Esophagus muscularis mucosa (tissue), 4 donors: ENCODE data around the gene BICD2. TPM values are rescaled to one million over a fixed set of nuclear protein-coding genes. Genes with fewer than 3 reads are reported as not detected.

ENCODE experiments used
- DNase-seq: peaks from one replicate; pipeline ENCODE4 v3.0.0-alpha.2; 2017; ENCODE audit errors: extremely low spot score
- H3K27ac ChIP-seq, 4 donors: fragments of 200-600 bp; sonication (generic); replicated peaks in 1 of 4; 1 replicate in 3 of 4; 2 replicates in 1 of 4; pipeline ENCODE4 v1.5.1; 2016 to 2019; ENCODE audit warnings: mild to moderate bottlenecking in 1 of 4
- H3K27me3 ChIP-seq, 4 donors: fragments of 200-600 bp; sonication (generic); one replicate each; pipeline versions ENCODE4 v1.5.1 to v1.6.0; 2016 to 2019
- H3K36me3 ChIP-seq, 4 donors: fragments of 200-600 bp; sonication (generic); one replicate each; pipeline ENCODE4 v1.5.1; 2016 to 2019
- H3K4me1 ChIP-seq, 4 donors: fragments of 200-600 bp; sonication (generic); one replicate each; pipeline ENCODE4 v1.5.1; 2016 to 2019
- H3K4me3 ChIP-seq, 4 donors: fragments of 200-600 bp; sonication (generic); 1 replicate in 2 of 4; 2 replicates in 2 of 4; pipeline ENCODE4 v1.5.1; 2016 to 2019; ENCODE audit warnings: mild to moderate bottlenecking in 4 of 4, moderate library complexity in 1 of 4
- H3K9me3 ChIP-seq, 4 donors: fragments of 200-600 bp; sonication (generic); 1 replicate in 3 of 4; 2 replicates in 1 of 4; pipeline ENCODE4 v1.5.1; 2016 to 2019
- CTCF ChIP-seq, 3 experiments: fragments of 200-600 bp in 2 of 3; fragments of 450-650 bp in 1 of 3; sonication (generic) in 2 of 3; IDR thresholded peaks; one replicate each; pipeline ENCODE4 v1.5.1; 2017 to 2019; ENCODE audit warnings: antibody characterized with exemption in 3 of 3, mild to moderate bottlenecking in 2 of 3, moderate library complexity in 1 of 3
- EP300 ChIP-seq: sonication (generic); formaldehyde crosslinking; IDR thresholded peaks from one replicate; pipeline ENCODE4 v1.6.1; 2017; ENCODE audit warnings: antibody characterized with exemption
- POLR2A ChIP-seq: fragments of 450-650 bp; IDR thresholded peaks from one replicate; pipeline ENCODE4 v1.6.1; 2017; ENCODE audit warnings: antibody characterized with exemption, moderate library complexity, mild to moderate bottlenecking, low read depth
- POLR2AphosphoS5 ChIP-seq, 2 donors: sonication (generic); formaldehyde crosslinking; IDR thresholded peaks; one replicate each; pipeline ENCODE4 v1.6.1; 2017; ENCODE audit warnings: antibody characterized with exemption in 2 of 2
- WGBS: methylation state at CpG from one replicate; pipeline ENCODE4 v1.1.5; 2018; 5-methylcytosine and 5-hydroxymethylcytosine counted together
- intact Hi-C: fragments of 100-400 bp; cut with DNase I; formaldehyde crosslinking; loops from one replicate; pipeline ENCODE4 v1.15.1; 2023
- total RNA-seq, 4 donors: library from RNA; depleted of rRNA; stranded (reverse); fragments of >200 nt; gene quantifications; one replicate each; pipeline versions ENCODE4 v1.1.0 to v1.2.1, GENCODE V29; 2016

The BICD2 gene
- total RNA-seq, 4 donors from 2014 or later, result 44.0 to 72.5 (median 57.3) TPM

- peaks cover 39 to 51% (median 45%) of the 10 kb centered on the region in 4 donors for H3K36me3 ChIP-seq
- no peak overlapping the region for H3K27ac ChIP-seq
- DNase-seq, result no peak
- H3K27me3 ChIP-seq, result no peaks in the 10 kb centered on the region
- peaks cover 0 to 5% (median 0%) of the 10 kb centered on the region in 4 donors for H3K4me1 ChIP-seq
- H3K9me3 ChIP-seq, result no peaks in the 10 kb centered on the region
- TF ChIP-seq CTCF (IDR thresholded peaks at IDR 0.05), result no peak
- TF ChIP-seq POLR2A, result no peak
- no peak for TF ChIP-seq EP300
- TF ChIP-seq POLR2AphosphoS5 (IDR thresholded peaks at IDR 0.05), result no peak
- no peak overlapping the region for H3K4me3 ChIP-seq
- intact Hi-C loops, result no loop called here
Measured at GRCh38 chr9:92709240-92709639, 55.4 kb downstream of the BICD2 start.

GRCh38 chr9:92707530-92707929 is 57.1 kb downstream of the BICD2 start:
- peaks cover 24 to 34% (median 29%) of the 10 kb centered on the region in 4 donors for H3K36me3 ChIP-seq
- no peaks in the 10 kb centered on the region for H3K9me3 ChIP-seq
- H3K4me3 ChIP-seq, result no peak overlapping the region
- no peak for DNase-seq
- peaks cover 0 to 5% (median 0%) of the 10 kb centered on the region in 4 donors for H3K4me1 ChIP-seq
- H3K27me3 ChIP-seq, result no peaks in the 10 kb centered on the region
- intact Hi-C loops, result no loop called here
- no peak overlapping the region for H3K27ac ChIP-seq
- no peak for TF ChIP-seq EP300
- no peak for TF ChIP-seq POLR2A
- TF ChIP-seq POLR2AphosphoS5 (IDR thresholded peaks at IDR 0.05), result no peak
- no peak for TF ChIP-seq CTCF (IDR thresholded peaks at IDR 0.05)

- H3K27me3 ChIP-seq, result no peaks in the 10 kb centered on the region
- peak; percentile 62 for DNase-seq
- intact Hi-C loops, result no loop called here
- TF ChIP-seq EP300 (no peak), CTCF (IDR thresholded peaks at IDR 0.05) (peak in 1 of 3 experiments; percentile 56)
- H3K36me3 ChIP-seq, result peaks cover 20 to 25% (median 22%) of the 10 kb centered on the region in 4 donors
- no peaks in the 10 kb centered on the region for H3K9me3 ChIP-seq
- no peaks in the 10 kb centered on the region for H3K4me1 ChIP-seq
- H3K4me3 ChIP-seq, result no peak overlapping the region
- 64% methylated on average over 3 of the region's 3 CpGs for WGBS
- H3K27ac ChIP-seq, result no peak overlapping the region
Measured at GRCh38 chr9:92706218-92706940, 58.3 kb downstream of the BICD2 start.

- Histone ChIP-seq H3K9me3 (no peaks in the 10 kb centered on the region), H3K27me3 (no peaks in the 10 kb centered on the region), H3K36me3 (peaks cover 3 to 7% (median 5%) of the 10 kb centered on the region in 4 donors), H3K4me1 (no peaks in the 10 kb centered on the region), H3K27ac (no peak overlapping the region), H3K4me3 (no peak overlapping the region)
- 79% methylated on average over 2 of the region's 2 CpGs for WGBS
- no peak for TF ChIP-seq CTCF (IDR thresholded peaks at IDR 0.05)
- TF ChIP-seq POLR2A, result no peak
- TF ChIP-seq EP300, result no peak
- no peak for DNase-seq
- intact Hi-C loops, result no loop called here
Measured at GRCh38 chr9:92704528-92704927, 60.1 kb downstream of the BICD2 start.

GRCh38 chr9:92696619-92697018 is 68.0 kb downstream of the BICD2 start:
- intact Hi-C loops, result no loop called here
- TF ChIP-seq POLR2AphosphoS5 (IDR thresholded peaks at IDR 0.05), result no peak
- no peak for TF ChIP-seq EP300
- no peak for TF ChIP-seq CTCF (IDR thresholded peaks at IDR 0.05)
- no peak for TF ChIP-seq POLR2A

More at GRCh38 chr9:92696619-92697018, 68.0 kb downstream of the BICD2 start:
- DNase-seq, result no peak
- Histone ChIP-seq H3K27me3 (no peaks in the 10 kb centered on the region), H3K9me3 (peaks cover 0 to 18% (median 7%) of the 10 kb centered on the region in 4 donors), H3K4me1 (no peaks in the 10 kb centered on the region), H3K27ac (no peak overlapping the region), H3K36me3 (no peaks in the 10 kb centered on the region), H3K4me3 (no peak overlapping the region)
- WGBS, result 93% methylated on average over 1 of the region's 1 CpG
